GM12878 (cell line): ENCODE data around the gene NUP85.

ENCODE experiments used
- FOS ChIP-seq: IDR thresholded peaks from 3 replicates; pipeline ENCODE4 v1.6.1; 2011; ENCODE audit warnings: borderline replicate concordance; ENCODE audit not compliant: insufficient read length; ENCODE audit errors: extremely low read depth
- HCFC1 ChIP-seq: fragments of 150-350 bp; IDR thresholded peaks from 2 replicates; pipeline ENCODE4 v1.6.1; 2014; ENCODE audit warnings: low read length
- JUND ChIP-seq: IDR thresholded peaks from 2 replicates; pipeline ENCODE4 v1.6.1; 2012; ENCODE audit warnings: low read depth, mild to moderate bottlenecking, low read length, improper control_type of control experiment, moderate library complexity
- MXI1 ChIP-seq: fragments of 150-350 bp; IDR thresholded peaks from 2 replicates; pipeline ENCODE4 v1.6.1; 2011; ENCODE audit warnings: low read depth, mild to moderate bottlenecking, inconsistent platforms, low read length, improper control_type of control experiment
- POLR2AphosphoS5 ChIP-seq: IDR thresholded peaks from 2 replicates; pipeline ENCODE4 v1.6.1; 2011; ENCODE audit warnings: mild to moderate bottlenecking, low read length, inconsistent platforms
- RAD21 ChIP-seq: IDR thresholded peaks from 2 replicates; pipeline ENCODE4 v1.6.1; 2011; ENCODE audit warnings: mild to moderate bottlenecking, low read depth, low read length, moderate library complexity; ENCODE audit not compliant: insufficient read depth
- TF ChIP-seq, protein P1 (sequence below): fragments of 450-650 bp; formaldehyde crosslinking; IDR thresholded peaks from 2 replicates; pipeline ENCODE4 v1.4.0; 2020; ENCODE audit warnings: mild to moderate bottlenecking, moderate library complexity
- TF ChIP-seq, protein P2 (sequence below): IDR thresholded peaks from 2 replicates; pipeline ENCODE4 v1.6.1; 2012; ENCODE audit warnings: mild to moderate bottlenecking, low read depth, low read length

DNA sequence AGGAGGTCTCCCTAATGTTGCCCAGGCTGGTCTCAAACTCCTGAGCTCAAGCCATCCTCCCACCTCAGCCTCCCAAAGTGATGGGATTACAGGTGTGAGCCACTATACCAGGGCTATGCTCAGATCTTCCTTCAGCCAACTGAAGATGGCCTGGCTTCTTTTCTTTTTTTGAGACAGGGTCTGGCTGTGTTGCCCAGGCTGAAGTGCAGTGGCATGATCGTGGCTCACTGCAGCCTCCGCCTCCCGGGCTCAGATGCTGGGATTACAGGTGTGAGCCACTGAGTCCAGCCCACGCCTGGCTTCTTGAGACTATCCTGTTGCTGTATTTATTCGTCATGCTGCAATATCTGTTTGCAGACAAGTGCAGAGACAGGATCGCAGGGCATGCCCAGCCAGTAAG lies 79.6 kb downstream of the NUP85 start:
- TF ChIP-seq, protein P1, sequence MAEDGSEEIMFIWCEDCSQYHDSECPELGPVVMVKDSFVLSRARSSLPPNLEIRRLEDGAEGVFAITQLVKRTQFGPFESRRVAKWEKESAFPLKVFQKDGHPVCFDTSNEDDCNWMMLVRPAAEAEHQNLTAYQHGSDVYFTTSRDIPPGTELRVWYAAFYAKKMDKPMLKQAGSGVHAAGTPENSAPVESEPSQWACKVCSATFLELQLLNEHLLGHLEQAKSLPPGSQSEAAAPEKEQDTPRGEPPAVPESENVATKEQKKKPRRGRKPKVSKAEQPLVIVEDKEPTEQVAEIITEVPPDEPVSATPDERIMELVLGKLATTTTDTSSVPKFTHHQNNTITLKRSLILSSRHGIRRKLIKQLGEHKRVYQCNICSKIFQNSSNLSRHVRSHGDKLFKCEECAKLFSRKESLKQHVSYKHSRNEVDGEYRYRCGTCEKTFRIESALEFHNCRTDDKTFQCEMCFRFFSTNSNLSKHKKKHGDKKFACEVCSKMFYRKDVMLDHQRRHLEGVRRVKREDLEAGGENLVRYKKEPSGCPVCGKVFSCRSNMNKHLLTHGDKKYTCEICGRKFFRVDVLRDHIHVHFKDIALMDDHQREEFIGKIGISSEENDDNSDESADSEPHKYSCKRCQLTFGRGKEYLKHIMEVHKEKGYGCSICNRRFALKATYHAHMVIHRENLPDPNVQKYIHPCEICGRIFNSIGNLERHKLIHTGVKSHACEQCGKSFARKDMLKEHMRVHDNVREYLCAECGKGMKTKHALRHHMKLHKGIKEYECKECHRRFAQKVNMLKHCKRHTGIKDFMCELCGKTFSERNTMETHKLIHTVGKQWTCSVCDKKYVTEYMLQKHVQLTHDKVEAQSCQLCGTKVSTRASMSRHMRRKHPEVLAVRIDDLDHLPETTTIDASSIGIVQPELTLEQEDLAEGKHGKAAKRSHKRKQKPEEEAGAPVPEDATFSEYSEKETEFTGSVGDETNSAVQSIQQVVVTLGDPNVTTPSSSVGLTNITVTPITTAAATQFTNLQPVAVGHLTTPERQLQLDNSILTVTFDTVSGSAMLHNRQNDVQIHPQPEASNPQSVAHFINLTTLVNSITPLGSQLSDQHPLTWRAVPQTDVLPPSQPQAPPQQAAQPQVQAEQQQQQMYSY (CRISPR knock-in tag): no peak
- TF ChIP-seq RAD21 (no peak), MXI1 (no peak), FOS (no peak), HCFC1 (no peak), JUND (no peak), POLR2AphosphoS5 (no peak)
- TF ChIP-seq, protein P2, sequence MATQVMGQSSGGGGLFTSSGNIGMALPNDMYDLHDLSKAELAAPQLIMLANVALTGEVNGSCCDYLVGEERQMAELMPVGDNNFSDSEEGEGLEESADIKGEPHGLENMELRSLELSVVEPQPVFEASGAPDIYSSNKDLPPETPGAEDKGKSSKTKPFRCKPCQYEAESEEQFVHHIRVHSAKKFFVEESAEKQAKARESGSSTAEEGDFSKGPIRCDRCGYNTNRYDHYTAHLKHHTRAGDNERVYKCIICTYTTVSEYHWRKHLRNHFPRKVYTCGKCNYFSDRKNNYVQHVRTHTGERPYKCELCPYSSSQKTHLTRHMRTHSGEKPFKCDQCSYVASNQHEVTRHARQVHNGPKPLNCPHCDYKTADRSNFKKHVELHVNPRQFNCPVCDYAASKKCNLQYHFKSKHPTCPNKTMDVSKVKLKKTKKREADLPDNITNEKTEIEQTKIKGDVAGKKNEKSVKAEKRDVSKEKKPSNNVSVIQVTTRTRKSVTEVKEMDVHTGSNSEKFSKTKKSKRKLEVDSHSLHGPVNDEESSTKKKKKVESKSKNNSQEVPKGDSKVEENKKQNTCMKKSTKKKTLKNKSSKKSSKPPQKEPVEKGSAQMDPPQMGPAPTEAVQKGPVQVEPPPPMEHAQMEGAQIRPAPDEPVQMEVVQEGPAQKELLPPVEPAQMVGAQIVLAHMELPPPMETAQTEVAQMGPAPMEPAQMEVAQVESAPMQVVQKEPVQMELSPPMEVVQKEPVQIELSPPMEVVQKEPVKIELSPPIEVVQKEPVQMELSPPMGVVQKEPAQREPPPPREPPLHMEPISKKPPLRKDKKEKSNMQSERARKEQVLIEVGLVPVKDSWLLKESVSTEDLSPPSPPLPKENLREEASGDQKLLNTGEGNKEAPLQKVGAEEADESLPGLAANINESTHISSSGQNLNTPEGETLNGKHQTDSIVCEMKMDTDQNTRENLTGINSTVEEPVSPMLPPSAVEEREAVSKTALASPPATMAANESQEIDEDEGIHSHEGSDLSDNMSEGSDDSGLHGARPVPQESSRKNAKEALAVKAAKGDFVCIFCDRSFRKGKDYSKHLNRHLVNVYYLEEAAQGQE: no peak
